ENCODE measurements around the gene BTN2A1. TPM values are rescaled to one million over a fixed set of nuclear protein-coding genes. Genes with fewer than 3 reads are reported as not detected.
A peak's percentile ranks its signal among the peaks of the same experiment; 100 is the strongest.
"Not testable (repeated sequence)": the region's sequence is repeated elsewhere in the genome, so short reads cannot be mapped to it uniquely, and the experiment has no call there.

Gene BTN2A1
- 11.1 and 14.0 TPM in 2 replicates for total RNA-seq (2014; rRNA removed; shearing (Covaris generic))

DNA sequence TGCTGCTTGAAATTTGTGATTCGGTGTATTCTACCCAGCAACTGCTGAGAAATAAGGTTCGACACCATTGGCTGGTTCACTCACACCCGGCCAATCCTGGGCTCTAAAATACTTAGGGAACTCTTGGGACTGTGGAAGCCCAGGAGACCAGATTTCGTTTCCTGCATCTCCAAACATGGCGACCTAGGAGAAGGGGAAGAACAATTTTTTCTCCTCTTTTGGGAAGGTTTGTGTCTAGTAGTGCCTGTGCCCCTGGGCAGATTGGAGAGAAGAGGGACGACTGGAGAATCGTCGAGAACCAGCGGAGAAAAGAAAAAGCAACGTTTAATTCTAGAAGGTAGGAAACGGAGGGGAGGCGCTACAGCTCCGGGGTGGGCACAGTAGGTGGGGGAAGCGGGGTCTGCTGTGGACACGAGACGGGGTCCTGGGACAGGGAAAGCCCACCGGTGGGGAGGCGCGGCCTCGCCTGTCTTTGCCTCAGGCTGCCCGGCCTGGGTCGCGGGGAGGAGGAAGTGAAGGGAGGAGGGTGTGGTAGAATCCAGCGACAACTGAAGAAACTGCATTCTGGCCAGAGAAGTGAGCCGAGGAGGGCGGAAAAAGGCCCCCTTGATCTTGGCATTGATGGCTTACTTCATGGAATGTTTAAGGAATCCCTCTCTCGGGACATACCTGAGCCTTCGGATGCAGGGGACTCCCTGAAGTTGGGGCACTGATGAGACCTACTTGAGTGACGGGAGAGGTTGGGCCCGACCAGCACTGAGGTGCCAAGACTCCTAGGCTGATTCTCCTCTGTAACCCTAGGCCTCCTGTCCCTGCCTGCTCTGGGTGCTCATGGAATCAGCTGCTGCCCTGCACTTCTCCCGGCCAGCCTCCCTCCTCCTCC lies at the start of gene BTN2A1:
Gene BTN2A1, plus strand, starts transcription at position 150 of the 883 bp plus-strand sequence. Its CDS starts 682 bp downstream, at position 832.
- DNase-seq (ENCODE audit: low read depth): peak; percentile 90

DNA sequence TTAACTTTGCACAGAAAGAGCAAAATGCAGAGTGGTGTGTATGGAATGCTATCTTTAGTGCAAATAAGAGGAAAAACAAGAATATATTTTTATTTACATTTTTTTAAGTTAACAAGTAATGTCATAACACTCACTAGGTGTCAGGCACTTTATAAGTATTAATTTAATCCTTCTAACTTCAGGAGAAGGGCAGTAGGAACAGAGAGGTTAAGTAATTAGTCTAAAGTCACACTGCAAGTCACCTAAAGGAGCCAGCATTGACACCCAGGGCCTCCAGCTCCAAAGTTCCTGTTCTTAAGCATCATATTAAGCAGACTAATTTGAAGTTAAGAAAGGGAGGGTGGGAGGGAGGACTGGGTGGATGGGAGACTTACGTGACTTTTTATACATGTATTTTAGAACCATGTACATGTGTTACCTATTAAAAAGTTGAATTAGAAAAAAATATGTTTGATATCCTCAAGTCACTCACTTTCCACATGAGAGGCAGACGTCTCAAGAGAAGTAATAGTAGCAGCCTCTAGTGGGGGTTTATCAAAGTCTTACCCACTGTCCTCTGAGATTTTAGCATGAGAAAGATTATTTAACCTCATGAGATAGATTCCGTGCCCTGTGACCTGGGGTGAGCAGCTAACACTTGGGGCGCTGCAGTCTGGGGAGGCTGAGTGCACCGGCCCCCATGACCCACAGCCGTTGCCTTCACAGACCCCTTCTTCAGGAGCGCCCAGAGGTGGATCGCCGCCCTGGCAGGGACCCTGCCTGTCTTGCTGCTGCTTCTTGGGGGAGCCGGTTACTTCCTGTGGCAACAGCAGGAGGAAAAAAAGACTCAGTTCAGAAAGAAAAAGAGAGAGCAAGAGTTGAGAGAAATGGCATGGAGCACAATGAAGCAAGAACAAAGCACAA lies 48.7 kb upstream of the BTN2A1 start:
- no peak for DNase-seq (ENCODE audit: low read depth)

DNA sequence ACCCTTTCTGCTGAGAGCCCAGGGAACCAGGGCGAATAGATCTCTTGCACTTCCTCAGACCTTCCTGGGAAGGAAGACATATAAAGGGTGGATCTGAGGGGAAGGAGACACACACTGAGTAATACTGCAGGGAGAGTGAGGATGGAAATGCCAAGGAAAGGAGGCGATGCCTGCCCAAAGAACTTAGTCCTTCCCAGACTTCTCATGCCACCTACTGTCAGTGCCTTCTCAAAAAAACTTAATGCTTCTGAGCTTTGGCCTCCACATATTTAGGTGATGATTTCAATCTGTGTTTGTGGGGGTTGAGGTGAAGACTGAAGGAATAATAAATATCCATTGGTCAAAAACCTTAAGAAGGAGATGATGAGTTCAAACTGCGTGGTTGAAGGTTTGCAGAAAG lies 46.0 kb upstream of the BTN2A1 start:
- DNase-seq (ENCODE audit: low read depth): no peak

DNA sequence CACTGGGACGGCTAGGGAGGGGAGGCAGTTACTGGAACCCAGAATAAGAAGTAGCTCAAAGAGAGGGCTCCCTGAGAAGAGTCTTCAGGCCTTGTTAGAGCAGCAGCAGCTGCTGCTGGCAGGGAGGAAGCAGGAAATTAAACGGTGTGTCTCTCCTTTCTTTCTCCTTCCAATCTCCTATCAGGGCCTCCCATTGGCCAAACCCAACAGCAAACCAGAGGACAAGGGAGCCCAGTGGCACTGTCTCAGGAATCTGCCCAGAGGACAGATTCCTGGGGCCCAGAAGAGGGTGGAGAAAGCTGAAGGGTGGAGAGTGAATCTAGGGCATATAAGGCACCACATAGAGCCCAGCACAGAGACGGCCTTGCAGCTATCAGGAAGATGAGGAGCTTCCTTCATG lies 45.5 kb upstream of the BTN2A1 start:
- no peak for DNase-seq (ENCODE audit: low read depth)

DNA sequence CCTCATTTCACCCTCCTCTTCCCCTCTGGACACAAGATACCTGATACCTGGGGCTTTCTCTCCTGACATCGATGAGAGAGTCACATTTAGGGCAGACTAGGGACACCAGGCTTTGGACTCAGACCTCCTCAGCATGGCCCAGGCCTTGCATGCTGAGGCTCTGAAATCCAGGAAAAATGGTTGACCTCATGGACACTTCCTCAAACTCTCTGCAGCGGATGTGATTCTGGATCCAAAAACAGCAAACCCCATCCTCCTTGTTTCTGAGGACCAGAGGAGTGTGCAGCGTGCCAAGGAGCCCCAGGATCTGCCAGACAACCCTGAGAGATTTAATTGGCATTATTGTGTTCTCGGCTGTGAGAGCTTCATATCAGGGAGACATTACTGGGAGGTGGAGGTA lies 44.8 kb upstream of the BTN2A1 start:
- DNase-seq (ENCODE audit: low read depth): no peak

DNA sequence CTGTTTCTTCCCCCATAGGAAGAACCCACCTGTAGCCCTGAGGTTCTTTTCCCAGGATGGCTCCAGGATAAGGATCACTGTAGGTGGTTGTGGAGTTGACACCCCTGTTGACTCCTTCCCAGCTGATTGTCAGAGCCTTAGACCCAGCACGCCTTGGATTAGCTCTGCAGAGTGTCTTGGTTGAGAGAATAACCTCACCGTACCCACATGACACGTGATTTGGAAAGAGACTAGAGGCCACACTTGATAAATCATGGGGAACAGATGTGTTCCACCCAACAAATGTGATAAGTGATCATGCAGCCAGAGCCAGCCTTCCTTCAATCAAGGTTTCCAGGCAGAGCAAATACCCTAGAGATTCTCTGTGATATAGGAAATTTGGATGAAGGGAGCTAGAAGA lies 43.5 kb upstream of the BTN2A1 start:
- DNase-seq (ENCODE audit: low read depth): no peak

DNA sequence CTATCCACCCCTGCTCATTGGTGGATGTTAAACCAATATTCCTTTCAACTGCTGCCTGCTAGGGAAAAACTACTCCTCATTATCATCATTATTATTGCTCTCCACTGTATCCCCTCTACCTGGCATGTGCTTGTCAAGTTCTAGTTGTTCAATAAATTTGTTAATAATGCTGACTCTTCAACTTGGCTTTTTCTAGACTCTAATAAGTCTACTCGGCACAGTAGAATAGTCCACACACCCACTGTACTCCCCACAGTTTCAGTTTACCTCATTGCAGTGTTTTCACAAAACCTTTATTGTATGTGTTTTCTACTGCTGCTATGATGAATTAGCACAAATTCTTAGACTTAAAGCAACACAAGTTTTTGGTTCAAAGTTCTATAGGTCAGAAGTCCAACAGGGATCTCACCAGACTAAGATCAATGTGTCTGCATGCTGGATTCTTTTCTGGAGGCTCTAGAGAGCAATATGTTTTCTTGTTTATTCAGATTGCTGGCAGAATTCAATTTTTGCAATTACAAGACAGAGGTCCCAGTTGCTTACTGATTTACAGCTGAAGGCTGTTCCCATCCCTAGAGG lies 42.6 kb upstream of the BTN2A1 start:
- no peak for DNase-seq (ENCODE audit: low read depth)

DNA sequence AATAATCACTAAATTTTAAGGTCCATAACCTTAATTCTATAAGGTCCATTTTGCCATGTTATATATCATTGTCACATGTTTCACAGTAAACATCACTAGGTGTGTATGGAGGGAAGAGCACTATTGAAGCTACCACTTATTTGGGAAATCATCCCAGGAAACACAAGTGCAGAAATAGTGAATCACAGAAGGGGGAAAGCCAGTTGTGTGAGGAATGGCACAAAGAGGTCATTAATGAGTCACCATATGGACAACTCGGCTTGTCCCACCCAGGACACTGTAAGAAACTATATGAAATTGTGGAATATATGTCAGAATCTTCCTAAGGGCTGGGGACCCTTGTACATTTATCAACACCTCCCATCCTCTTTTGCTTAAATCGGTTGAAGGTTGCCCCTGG lies 42.0 kb upstream of the BTN2A1 start:
- DNase-seq (ENCODE audit: low read depth): no peak

DNA sequence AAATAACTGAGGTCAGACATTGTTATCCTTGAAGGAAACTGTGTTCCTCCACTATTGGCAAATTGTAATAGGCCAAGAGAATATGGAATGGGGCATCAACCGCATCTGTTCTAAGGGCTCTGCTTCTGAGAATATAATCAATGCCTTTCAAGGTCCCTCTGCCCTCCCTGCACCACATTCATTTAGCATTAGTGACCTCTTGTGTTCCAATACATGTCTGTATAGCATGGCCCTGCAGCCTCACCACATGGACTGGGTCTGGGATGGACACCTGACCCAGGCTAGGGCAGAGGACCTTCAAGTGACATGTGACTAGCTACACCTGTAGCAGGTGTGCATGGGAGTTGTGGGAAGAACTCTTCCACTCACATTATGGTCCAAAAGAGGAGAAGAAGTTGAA lies 41.5 kb upstream of the BTN2A1 start:
- no peak for DNase-seq (ENCODE audit: low read depth)

DNA sequence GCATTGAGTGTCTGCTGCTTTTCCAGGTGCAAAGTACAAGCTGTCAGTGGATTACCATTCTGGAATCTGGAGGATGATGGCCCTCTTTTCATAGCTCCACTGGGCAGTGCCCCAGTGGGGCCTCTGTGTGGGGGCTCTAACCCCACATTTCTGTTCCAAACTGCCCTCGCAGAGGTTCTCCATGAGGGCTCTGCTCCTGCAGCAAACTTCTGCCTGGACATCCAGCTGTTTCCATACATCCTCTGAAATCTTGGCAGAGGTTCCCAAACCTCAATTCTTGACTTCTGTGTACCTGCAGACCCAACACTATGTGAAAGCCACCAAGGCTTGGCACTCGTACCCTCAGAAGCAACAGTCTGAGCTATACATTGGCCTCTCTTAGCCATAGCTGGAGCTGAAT lies 39.7 kb upstream of the BTN2A1 start:
- not testable (repeated sequence) for DNase-seq (ENCODE audit: low read depth)

DNA sequence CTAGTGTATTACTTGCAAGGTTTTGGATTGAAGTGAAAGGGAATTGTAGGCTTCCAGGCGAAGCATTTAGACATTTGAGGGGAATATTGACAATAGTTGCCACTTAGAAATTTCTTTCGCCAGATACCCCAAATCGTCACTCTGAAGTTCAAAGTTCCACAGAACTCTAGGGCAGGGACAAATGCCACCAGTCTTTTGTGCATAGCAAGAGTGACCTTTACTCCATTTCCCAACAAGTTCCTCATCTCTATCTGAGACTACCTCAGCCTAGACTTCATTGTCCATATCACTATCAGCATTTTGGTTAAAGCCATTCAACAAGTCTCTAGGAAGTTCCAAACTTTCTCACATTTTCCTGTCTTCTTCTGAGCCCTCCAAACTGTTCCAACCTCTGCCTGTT lies 39.0 kb upstream of the BTN2A1 start:
- DNase-seq (ENCODE audit: low read depth): not testable (repeated sequence)

DNA sequence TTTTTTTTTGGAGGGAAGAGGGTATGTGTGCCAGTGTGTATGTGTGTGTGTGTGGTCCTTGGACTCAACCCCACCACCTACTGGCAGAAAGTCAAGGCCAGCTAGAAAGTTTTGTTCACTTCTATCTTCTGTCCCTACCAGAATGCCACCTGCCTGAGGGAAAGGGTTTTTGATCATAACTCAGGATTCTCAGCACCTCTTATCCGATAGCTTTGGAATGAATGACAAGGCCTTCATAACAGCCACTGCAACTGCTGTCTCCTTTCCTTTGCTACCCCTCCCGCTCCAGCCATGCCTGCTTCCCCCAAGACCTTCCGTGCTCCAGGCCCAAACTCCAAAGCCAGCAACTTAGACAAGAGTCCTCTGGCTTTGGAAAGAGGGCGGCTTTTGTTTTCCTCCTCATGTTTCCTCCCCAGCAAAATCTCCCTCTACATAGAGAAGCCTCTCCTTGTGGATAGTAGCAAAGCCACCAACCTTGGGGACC lies 37.0 kb upstream of the BTN2A1 start:
- DNase-seq (ENCODE audit: low read depth): peak; percentile 49

DNA sequence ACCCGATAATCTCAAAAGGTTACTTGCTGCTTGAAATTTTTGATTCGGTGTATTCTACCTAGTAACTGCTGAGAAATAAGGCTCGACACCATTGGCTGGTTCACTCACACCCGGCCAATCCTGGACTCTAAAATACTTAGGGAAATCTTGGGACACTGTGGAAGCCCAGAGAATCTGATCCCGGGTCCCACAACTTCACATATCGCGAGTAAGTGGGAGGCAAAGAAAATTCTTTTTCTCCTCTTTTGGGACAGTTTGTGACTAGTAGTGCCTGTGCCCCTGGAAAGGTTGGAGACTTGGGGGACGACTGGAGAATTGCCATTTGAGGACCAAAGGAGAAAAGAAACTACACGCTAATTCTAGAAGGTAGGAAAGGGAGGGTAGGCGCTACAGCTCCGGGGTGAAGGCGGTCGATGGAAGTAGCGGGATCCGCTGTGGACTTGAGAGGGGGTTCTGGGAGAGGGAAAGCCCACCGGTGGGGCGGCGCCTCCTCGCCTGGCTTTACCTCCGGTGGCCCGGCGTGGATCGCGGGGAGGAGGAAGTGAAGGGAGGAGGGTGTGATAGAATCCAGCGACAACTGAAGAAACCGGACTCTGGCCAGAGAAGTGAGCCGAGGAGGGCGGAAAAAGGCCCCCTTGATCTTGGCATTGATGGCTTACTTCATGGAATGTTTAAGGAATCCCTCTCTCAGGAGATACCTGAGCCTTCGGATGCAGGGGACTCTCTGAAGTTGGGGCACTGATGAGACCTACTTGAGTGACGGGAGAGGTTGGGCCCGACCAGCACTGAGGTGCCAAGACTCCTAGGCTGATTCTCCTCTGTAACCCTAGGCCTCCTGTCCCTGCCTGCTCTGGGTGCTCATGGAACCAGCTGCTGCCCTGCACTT lies 36.3 kb upstream of the BTN2A1 start:
- peak; percentile 88 for DNase-seq (ENCODE audit: low read depth)

DNA sequence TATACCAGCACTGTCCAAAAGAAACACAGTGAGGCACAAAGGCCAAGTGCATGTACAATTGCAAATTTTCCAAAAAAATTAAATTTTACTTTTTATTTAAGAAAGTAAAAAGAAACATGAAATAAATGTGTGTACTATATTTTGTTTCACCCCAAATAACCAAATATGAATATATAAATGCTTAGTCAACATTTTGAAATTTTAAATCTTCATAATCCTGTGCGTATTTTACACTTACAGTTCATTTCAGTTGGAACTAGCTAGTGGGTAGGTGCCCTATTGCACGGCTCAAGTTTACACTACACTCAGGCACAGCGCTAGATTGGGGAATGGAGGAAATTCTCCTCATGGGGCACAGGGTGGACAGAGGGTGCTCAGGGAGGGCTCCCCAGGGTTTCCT lies 35.4 kb upstream of the BTN2A1 start:
- no peak for DNase-seq (ENCODE audit: low read depth)

DNA sequence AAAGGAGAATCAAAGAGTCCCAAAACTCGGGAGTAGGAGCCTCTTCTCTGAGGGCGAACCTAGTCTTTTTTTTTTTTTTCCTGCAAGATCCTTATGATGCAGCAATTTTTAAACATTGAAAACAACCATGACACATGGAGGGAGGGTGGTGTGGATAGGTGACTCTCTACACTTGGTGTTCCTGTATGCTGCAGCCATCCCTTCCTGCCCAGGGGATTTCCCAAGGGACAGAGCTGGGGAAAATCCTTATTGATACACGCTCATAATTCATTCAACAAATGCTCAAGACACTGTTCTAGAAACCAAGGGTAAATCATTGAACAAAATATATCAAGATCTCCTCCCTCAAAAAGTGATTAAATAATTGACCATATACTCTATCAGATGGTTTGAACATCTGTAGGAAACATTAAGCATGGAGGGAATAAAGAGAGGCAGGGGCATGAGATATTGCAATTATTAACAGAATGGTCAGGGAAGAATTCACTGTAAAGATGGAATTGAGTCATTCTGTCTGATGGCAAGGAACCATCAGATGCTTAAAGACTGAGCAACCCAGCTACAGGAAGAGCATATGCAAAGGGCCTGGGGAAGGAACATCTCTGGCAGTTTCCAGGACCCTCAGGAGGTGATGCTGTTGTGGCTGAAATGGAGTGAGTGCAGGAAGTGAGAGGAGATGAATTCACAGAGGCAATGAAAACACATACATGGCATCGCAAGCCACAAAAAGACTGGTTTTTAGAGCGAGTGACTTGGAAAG lies 30.9 kb upstream of the BTN2A1 start:
- no peak for DNase-seq (ENCODE audit: low read depth)

DNA sequence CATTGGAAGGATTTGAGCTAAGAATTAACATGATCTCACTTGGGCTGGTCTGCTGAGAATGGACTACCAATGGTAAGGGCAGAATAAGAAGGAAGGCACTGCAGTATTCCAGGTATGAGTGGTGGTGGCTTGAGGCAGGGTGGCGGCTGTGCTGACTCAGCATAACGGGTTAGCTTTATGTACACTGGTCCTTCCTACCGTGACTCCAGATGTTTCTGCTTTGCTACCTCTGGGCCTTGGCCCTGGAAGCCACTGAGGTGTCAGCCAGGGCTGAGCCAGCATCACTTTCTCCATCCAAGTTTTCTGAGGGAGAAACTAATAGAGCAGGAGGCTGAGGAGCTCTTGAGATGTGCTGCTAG lies 30.3 kb upstream of the BTN2A1 start:
- no peak for DNase-seq (ENCODE audit: low read depth)

DNA sequence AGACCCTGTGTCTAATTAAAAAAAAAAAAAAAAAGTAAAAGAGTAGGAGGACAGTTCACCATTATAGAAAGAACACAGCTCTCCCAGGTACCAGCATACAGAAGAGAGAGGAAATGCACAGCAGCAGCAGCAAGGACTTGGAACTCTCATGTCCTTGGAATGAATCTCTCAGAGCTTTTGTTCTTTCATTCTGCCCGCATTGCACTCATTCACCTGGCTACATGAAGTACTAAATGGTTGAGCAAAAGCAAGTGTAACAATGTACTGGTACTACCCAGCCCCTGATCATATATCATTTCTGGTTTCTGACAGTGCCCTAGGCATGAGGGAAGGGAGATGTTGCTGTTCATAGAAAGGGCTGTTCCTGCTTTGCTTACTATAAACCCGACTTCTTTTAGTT lies 29.5 kb upstream of the BTN2A1 start:
- no peak for DNase-seq (ENCODE audit: low read depth)

DNA sequence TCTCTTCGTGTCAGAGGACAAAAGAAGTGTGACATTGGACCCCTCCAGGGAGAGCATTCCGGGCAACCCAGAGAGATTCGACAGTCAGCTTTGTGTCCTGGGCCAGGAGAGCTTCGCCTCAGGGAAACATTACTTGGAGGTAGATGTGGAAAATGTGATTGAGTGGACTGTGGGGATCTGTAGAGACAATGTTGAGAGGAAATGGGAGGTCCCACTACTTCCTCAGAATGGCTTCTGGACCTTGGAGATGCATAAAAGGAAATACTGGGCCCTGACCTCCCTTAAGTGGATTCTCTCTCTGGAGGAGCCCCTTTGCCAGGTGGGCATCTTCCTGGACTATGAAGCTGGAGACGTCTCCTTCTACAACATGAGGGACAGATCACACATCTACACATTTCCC lies 27.0 kb upstream of the BTN2A1 start:
- no peak for DNase-seq (ENCODE audit: low read depth)

DNA sequence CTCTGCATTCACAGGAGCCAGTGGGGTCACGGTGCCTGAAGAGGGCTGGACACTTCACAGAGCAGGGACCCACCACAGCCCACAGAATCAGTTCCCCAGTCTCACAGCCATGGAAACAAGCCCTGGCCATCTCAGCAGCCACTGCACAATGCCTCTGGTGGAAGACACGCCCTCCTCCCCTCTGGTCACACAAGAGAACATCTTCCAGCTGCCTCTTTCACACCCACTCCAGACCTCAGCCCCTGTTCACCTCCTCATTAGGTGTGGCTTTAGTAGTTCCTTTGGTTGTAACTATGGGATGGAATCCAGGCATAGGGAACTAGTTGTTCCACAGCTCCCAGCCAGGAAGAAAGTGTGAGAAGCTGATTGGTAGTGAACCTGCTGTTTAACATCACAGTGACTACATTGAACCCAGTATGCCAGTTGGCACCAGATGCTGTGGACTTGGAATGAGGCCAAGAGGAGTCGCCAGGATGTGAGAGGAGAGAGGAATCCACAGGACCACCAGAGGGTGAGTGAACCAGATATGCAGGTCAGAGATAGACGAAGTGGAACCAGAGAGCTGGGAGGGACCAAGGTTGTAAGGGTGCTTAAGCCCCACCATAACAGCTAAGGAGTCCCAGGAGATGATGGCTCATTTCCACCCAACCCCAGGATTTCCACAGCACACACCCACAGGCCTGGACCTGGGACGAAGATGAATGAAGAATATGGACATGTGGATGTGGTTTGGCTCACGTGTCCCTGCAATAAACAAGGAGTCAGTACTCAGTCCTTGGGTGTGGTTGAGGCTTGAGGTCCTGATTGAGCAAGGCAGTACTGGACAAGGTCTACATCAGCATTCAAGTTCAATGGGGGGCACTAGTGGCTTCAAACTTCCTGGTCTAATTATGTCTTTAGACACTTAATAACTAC lies 26.2 kb upstream of the BTN2A1 start:
- no peak for DNase-seq (ENCODE audit: low read depth)
